ENCODE results near the gene SLC7A8.
"Not testable (repeated sequence)": the region's sequence is repeated elsewhere in the genome, so short reads cannot be mapped to it uniquely, and the experiment has no call there.

The SLC7A8 gene

DNA sequence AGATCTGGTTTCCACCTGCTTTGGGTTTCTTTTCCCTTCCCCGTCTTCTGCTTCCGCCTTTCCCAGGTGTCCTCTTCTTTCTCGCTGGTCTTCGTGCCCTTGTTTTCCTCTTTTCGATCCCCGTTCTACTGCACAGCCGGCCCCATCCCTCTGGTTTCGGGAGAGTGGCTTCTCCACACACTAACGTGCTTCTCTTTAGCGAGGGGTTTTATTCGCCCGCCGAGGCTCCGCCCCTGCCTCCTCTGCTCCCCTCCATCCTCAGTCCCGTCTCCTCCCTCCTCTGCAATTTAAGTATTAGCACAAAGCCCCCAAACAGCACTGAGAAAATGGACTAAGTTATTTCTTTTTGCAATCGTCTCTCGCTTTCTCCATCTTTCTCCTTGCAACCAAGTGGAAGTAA is at the start of gene SLC7A8:
Gene SLC7A8, minus strand, starts transcription at position 182 of the 400 bp plus-strand sequence. CDS start 746 bp downstream, outside the sequence.
- DNase-seq, result peak; percentile 31

DNA sequence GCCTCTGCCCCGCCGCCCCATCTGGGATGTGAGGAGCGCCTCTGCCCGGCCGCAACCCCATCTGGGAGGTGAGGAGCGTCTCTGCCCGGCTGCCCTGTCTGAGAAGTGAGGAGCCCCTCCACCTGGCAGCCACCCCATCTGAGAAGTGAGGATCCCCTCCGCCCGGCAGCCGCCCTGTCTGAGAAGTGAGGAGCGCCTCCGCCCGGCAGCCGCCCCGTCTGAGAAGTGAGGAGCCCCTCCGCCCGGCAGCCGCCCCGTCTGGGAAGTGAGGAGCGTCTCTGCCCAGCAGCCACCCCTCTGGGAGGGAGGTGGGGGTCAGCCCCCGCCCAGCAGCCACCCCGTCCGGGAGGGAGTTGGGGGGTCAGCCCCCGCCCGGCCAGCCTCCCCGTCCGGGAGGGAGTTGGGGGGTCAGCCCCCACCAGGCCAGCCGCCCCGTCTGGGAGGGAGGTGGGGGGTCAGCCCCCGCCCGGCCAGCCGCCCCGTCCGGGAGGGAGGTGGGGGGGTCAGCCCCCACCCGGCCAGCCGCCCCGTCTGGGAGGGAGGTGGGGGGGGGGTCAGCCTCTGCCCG is 48.9 kb upstream of the SLC7A8 start:
- not testable (repeated sequence) for DNase-seq

DNA sequence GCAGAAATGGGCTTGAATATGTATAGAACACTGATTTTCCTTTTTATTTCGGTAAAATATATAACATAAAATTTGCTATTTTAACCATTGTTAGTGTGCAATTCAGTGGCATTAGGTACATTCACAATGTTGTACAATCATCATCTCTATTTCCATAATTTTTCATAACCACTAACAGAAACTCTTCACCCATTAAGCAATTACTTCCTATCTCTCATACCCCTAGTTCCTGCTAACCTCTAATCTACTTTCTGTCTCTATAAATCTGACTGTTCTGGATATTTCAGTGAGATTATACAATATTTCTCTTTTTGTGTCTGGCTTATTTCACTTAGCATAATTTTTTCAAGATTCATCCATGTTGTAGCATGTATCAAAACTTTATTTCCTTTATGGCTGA is 45.4 kb upstream of the SLC7A8 start:
- no peak for DNase-seq

DNA sequence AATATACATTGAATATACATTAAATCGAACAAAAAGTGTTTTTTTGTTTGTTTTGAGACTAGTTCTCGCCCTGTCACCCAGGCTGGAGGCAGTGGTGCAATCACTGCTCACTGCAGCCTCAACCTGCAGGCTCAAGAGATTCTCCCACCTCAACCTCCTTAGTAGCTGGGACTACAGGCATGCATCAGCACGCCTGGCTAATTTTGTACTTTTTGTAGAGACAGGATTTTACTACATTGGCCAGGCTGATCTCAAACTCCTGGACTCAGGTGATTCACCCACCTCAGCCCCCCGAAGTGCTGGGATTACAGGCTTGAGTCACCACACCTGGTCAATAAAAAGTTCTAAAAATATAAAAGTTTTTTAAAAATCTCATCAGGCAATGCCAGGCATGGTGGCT is 44.1 kb upstream of the SLC7A8 start:
- no peak for DNase-seq

DNA sequence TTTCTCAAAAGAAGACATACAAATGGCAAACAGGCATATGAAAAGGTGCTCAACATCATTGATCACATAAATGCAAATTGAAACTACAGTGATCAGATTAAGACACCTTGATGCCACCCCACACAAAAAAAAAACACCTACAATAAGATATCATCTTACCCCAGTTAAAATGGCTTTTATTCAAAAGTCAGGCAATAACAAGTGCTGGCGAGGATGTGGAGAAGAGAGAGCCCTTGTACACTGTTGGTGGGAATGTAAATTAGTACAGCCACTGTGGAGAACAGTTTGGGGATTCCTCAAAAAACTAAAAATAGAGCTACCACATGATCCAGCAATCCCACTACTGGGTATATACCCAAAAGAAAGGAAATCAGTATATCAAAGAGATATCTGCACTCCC is 41.5 kb upstream of the SLC7A8 start:
- DNase-seq, result not testable (repeated sequence)

DNA sequence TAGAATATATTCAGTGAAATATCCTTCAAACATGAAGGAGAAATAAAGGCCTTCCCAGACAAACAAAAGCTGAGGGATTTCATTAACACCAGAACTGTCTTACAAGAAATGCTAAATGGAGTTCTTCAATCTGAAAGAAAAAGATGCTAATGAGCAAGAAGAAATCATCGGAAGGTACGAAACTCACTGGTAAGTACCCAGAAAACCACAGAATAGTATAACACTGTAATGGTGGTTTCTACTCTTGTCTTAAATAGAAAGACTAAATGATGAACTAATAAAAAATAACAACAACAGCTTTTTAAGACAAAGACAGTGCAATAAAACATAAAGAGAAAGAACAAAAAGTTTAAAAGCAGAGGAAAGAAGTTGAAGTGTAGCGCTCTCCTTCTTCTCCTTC is 35.6 kb upstream of the SLC7A8 start:
- DNase-seq, result no peak

DNA sequence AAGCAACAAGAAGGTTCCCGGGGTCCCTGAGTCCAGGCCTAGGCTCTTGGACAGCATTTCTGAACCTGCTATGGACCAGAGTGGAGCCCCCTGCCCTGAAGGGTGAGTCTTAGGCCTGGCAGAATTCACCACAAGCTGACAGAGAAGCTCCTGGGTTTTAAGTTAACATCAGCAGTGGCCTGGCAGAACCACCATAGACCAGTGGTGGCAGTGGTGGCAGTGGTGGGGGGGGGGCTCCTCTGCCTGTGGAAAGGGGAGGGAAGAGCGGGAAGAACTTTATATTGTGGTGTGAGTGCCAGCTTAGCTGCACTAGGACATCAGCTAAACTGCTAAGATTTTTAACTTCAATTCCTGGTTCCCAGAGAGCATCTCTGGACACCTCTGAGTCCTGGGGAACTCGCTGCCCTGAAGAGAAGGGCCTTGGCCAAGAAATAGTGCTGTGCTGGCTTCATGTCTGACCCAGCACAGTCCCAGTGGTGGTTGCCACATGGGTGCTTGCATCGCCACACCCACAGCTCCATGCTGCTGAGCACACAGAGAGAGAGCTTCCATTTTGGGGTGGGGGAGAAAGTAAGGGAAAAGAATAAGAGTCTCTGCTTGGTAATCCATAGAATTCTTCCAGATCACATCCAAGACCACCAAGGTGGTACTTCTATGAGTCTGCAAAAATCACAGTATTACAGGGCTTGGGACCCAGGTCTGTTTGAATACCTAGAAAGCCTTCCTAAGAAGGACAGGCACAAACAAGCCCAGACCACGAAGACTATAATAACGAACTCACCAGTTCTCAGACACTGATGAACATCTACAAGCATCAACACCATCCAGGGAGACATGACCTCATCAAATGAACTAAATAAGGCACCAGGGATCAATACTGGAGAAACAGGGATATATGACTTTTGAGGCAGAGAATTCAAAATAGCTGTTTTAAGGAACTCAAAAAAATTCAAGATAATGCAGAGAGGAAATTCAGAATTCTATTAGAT is 33.9 kb upstream of the SLC7A8 start:
- no peak for DNase-seq

DNA sequence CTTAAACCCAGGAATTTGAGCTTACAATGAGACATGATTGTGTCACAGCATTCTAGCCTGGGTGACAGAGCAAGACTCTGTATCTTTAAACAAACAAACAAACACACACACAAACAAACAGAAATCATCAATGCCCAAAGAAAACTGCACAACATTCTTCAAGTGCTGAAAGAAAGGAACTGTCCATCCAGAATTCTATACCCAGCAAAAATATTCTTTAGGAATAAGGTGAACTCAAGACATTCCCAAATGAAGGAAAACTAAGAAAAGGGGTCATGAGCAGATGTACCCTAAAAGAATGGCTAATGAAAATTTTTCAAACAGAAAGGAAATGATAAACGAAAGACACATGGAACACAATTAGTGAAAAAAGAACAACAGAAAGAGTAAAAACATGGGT is 32.0 kb upstream of the SLC7A8 start:
- no peak for DNase-seq

DNA sequence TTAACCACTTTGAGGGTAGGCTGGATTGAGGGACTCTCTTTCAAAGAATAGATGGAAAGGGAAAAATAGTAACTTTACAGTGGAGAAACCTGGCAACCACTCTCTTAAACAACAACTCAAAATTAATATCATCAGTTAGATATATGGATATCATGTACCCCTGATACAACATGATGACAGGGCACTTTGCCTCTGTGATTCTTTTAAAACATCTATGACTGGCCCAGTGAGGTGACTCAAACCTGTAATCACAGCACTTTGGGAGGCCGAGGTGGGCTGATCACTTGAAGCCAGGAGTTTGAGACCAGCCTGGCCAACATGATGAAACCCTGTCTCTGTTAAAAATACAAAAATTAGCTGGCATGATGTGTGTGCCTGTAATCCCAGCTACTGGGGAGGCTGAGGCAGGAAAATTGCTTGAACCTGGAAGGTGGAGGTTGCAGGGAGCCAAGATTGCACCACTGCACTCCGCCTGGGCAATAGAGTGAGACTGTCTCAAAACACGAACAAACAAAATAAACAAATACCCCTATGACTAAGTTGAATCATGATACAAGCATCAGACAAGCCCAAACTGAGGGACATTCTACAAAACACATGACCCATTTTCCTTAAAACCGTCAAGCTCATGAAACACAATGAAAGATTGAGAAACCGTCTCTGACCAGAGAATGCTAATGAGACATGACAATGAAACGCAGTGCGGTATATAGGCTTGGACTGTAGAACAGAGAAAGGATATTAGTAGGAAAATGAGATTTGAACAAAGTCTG is 26.4 kb upstream of the SLC7A8 start:
- DNase-seq, result no peak

DNA sequence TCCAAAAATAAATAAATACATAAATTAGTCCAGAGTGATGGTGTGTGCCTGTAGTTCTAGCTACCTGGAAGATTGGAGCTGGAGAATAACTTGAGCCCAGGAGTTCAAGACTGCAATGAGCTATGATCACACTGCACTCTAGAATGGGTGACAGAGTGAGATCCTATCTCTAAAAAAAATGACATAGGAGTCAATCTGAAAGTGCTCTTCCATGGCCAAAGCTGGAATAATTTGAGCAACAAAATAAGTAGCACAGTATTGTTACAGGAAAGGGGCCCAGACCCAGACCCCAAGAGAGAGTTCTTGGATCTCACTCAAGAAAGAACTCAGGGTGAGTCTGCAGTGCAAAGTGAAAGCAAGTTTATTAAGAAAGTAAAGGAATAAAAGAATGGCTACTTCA is 24.9 kb upstream of the SLC7A8 start:
- DNase-seq, result no peak

DNA sequence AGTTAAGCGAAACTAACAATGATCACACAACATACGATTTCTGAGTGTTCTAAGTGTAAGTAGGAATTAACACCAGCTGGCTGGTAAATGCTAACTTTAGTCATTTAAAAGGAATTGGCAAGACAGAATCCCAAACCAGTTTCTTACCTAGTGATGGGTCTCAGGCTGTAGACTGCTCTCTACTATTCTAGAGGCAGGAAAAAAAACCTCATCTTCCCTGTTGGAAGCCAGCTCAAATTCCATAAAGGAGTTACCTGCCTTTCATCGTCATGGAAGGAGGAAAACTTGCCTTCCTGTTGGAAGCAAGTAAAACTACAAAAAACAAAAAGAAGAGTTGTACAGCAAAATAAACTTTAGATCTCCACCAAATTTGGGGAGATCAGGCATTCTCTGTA is 23.7 kb upstream of the SLC7A8 start:
- no peak for DNase-seq

DNA sequence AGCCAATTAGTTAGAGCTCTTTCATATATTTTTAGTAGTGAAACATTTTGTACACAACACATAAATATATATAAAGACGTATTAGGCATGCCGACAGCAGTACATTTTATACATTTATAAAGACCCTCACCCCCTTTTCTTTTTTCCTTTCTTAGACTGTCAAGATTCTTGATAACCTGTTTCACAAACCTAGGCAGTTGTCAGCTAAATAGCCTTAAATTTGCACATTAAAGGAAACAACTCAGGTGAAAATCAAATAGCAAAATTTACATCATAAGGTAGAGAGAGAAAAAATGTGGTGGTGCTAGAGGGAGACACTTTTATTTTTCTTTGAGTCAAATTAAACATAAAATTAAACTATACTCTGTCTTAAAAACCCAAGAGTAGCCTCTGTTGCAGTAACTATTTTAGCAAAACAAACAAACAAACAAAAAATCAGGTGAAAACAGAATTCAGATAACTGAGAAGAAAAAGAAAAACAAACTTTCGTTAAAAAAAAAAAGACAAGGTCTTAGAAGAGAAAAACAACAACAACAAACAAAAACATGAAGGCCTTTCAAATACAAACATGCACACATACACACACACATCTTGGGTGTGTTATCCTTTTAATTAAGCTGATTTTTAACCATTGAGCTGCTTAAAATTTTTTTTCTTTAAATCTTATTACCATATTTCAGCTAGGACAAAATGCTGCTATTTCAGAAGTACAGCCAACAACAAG is 23.1 kb upstream of the SLC7A8 start:
- no peak for DNase-seq

DNA sequence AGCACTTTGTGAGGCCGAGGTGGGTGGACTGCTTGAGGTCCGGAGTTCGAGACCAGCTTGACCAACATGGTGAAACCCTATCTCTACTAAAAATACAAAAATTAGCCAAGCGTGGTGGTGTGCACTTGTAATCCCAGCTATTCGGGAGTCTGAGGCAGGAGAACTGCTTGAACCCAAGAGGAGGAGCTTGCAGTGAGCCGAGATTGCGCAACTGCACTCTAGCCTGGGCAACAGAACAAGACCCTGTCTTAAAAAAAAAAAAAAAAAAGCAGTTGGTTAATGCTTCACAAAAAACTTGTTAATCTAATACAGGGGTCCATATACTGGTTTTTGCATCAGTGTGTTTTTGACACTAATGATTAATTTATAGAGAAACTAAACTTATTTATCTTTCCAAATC is 18.5 kb upstream of the SLC7A8 start:
- no peak for DNase-seq

DNA sequence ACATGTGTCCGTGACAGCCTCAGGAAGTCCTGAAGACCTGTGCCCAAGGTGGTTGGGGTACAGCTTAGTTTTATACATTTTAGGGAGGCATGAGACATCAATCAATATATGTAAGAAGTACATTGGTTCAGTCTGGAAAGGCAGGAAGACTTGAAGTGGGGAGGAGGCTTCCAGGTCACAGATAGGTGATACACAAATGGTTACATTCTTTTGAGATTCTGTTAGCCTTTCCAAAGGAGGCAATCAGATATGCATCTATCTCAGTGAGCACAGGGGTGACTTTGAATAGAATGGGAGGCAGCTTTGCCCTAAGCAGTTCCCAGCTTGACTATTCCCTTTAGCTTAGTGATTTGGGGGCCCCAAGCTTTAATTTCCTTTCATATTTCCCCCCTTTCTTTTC is 15.7 kb upstream of the SLC7A8 start:
- DNase-seq, result not testable (repeated sequence)

DNA sequence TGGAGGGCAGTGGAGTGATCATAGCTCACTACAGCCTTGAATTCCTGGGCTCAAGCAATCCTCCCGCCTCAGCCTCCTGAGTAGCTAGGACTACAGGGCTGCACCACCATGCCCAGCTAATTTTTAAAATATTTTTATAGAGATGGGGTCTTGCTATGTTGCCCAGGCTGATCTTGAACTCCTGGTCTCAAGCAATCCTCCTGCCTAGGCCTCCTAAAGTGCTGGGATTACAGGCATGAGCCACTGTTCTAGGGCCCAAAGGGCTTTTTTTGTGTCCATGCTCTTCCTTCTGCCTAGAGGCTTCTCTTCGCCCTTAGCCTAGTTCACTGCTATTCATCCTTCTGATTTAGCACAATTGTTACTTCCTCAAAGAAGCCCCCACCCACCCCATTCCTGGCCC is 13.0 kb upstream of the SLC7A8 start:
- DNase-seq, result not testable (repeated sequence)

DNA sequence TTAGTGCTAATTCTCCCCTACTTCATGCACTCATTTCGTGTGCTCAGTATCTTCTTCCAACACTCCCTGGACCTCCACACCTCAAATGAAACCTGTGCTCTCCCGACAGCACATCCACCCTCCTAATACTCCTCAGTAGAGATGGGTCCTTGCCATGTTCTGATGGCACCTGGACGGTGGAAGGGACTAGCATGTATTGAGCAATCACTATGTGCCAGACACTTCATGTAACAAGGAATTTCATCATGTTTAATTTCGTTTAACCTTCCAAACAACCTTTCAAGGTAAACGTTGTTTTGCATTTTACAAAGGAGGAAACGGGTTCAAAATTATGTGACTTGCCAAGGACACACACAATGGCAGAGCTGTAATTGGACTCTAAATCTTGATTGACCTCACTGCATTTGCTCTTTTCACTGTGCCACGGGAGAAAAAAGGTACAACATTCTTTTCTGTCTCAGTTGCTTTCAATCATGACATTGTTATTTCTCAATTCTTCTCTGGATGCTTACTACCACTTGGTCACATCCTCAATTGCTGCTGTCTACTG is 12.2 kb upstream of the SLC7A8 start:
- DNase-seq, result no peak

DNA sequence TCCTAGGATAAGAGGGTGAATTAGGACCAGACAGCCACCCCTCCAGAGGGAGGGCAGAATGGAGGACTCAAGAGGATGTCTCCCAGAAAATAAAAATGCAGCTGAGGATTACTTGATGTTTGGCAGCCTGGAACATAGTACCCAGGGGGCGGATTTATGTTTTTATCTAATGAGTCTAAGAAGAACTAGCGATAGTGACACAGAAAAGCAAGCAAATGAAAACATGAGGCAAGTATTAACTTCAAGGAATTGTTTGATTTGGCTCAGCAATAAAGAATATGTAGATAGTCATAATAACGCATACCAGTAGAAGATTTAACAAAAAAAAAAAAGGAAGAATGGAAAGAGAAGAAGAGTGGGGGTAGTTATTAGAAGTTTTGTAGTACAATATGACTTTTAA is 10.0 kb upstream of the SLC7A8 start:
- DNase-seq, result no peak

DNA sequence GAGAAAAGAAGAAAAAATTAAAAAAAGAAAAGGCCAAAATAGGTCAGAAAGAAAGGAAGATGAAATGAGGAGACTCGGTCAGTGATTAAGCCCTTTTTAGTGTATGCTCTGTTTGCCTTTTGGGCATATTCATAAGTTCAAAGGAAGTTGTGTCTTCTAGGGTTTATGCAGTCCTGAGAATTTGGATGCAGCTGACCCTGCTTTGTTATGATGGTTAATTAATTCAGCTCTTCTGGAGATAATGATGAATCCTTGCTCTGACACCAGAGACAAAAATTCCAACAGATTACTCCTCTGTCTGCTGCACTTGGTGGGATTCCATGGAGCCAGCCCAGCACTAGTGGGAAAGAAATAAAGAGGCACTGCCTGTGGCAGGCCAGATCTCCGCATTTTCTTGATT is 4.5 kb upstream of the SLC7A8 start:
- DNase-seq, result no peak

DNA sequence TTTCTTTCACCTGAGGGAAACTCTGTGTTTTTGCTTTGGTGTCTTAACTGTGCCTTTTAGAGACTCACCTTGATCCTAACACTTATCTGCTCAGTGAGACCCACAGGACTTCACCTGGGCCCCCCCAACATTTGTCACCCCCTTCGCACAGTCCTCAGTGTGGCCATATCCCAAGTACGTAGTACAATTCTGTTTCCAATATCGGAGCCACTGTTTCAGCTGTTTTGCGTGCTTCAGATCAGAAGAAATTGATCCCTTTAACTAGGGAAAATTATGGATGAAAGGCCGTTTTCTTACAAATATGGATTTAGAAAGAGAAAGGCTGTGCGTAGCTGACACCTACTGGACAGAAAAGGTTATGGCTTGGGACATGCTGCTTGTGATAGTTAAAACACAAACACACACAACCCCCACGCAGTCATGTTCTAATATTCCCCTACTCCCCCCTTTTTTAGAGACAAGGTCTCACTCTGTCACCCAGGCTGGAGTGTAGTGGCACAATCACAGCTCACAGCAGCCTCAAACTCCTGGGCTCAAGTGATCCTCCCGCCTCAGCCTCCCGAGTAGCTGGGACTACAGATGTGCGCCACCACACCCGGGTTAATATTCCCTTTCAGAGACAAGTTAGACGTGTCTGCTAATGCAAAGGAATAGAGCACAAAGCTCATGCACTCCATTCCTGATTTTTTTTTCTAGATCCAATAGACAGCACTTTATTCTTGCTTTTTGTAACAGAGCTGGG is 3.6 kb upstream of the SLC7A8 start:
- DNase-seq, result peak; percentile 45

DNA sequence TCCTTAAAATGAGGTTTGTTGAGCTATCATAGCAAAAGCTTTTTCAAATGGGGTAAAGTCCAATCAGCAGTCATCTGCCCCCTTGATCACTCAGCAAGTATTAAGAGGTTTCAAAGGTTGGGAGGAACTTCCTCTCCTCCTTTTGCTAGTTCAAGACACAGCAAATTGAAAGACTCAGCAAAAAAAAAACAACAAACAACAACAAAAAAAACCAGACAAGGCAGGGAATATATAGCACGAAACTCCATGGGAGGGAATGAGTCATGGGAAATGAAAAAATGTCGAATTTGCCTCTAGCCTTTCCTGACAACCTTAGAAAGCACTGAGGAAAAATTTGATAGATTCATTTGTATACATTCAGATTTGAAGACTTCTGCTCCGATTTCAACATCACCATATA is 1.6 kb upstream of the SLC7A8 start:
- no peak for DNase-seq

DNA sequence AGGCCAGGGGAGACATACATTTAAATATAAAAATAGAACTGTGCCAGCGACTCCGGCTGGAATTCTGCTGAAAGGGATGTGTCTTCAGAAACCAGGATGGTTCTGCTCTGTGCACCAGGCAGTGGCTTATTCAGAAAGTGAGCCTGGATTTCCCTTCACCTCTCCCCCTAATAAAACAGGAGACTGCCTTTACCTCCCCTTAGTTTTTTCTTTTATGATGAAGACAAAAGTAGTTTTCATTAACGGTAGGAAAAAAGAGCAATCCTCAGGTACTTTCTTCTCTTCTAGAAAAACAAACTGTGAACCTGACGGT is 346 bp downstream of the SLC7A8 start:
- no peak for DNase-seq

All from NCI-H2227 treated with DMSO at 0.1 percent for 48 hours (cell line).